Measurements from ENCODE around the gene FRAT1. TPM values are rescaled to one million over a fixed set of nuclear protein-coding genes. Genes with fewer than 3 reads are reported as not detected.
"Not testable (repeated sequence)": the region's sequence is repeated elsewhere in the genome, so short reads cannot be mapped to it uniquely, and the experiment has no call there.

Gene FRAT1
- total and polyA plus RNA-seq, 3 experiments from 2014 or later, result 4.3 to 13.3 (median 4.7) TPM

DNA sequence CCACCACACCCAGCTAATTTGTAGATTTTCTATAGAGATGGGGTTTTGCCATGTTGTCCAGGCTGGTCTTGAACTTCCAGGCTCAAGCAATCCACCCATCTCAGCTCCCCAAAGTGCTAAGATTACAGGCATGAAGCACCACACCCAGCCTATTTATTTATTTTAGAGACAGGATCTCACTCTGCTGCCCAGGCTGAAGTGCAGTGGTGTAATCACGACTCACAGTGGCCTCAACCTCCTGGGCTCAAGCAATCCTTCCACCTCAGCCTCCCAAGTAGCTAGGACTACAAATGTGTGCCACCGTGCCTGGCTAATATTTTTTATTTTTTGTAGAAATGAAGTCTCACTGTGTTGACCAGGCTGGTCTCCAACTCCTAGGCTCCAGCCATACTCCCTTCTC lies 22.3 kb downstream of the FRAT1 start:
- Histone ChIP-seq H3K4me1 (ENCODE audit: insufficient read depth, low read length) (no peaks in the 10 kb centered on the region), H3K9me3 (ENCODE audit: low read length) (no peaks in the 10 kb centered on the region), H3K4me3 (ENCODE audit: low read length) (no peak overlapping the region), H3K27ac (ENCODE audit: low read depth, low read length) (no peak overlapping the region), H3K27me3 (ENCODE audit: insufficient read depth, low read length, poor library complexity, severe bottlenecking) (no peaks in the 10 kb centered on the region), H3K36me3 (ENCODE audit: insufficient read depth, low read length) (no peaks in the 10 kb centered on the region)
- H3K4me3 Mint-ChIP-seq, result no peak overlapping the region
- no peak for DNase-seq
- H3K9me3 Mint-ChIP-seq, result no peaks in the 10 kb centered on the region
- peak overlapping the region in 1 of 8 donors; percentile 84 for H3K27ac Mint-ChIP-seq
- ChIA-PET CTCF (no interaction called here), POLR2A (no interaction called here)
- no peaks in the 10 kb centered on the region for H3K36me3 Mint-ChIP-seq
- H3K27me3 Mint-ChIP-seq, result peaks cover 3 to 6% of the 10 kb centered on the region in 2 donors
- H3K4me1 Mint-ChIP-seq, result no peaks in the 10 kb centered on the region

DNA sequence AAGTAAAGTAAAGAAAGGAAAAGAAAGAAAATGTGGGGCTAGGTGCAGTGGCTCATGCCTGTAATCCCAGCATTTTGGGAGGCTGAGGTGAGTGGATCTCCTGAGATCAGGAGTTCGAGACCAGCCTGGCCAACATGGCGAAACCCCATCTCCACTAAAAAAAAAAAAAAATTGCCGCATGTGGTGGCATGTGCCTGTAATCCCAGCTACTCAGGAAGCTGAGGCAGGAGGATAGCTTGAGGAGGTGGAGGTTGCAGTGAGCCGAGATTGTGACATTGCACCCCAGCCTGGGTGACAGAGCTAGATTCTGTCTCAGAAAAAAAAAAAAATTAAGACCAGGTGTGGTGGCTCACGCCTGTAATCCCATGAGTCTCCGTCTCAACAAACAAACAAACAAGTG lies 24.6 kb downstream of the FRAT1 start:
- POLR2A ChIA-PET; H3K4me3 ChIP-seq (ENCODE audit: low read length); H3K9me3 ChIP-seq (ENCODE audit: low read length); H3K27me3 Mint-ChIP-seq; H3K27me3 ChIP-seq (ENCODE audit: insufficient read depth, low read length, poor library complexity, severe bottlenecking); H3K4me3 Mint-ChIP-seq; H3K27ac ChIP-seq (ENCODE audit: low read depth, low read length); H3K4me1 Mint-ChIP-seq; H3K9me3 Mint-ChIP-seq; H3K36me3 ChIP-seq (ENCODE audit: insufficient read depth, low read length); H3K36me3 Mint-ChIP-seq; H3K4me1 ChIP-seq (ENCODE audit: insufficient read depth, low read length); H3K27ac Mint-ChIP-seq; DNase-seq: not testable (repeated sequence)
- CTCF ChIA-PET, result interaction anchor here (1.3 kb wide), 1 partner anchor 12 kb away, joined by 3 read pairs; no protein-coding TSS in a partner anchor

DNA sequence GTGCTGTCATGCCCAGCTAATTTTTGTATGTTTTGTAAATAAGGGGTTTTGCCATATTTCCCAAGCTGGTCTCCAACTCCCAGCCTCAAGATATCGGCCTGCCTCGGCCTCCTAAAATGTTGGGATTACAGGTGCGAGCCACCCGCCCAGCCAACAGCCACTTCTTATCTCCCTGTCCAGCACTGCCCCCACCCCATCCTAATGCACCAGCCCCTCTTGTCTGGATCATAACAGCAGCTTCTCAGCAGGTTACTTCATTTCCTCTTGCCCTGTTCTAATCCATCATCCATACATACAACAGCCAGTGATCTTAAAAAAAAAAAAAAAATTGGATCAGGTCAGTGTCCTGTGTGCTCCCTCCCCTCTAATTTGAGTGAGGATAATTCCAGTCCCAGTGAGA lies 28.2 kb downstream of the FRAT1 start:
- Histone ChIP-seq H3K36me3 (ENCODE audit: insufficient read depth, low read length) (no peaks in the 10 kb centered on the region), H3K4me1 (ENCODE audit: insufficient read depth, low read length) (no peaks in the 10 kb centered on the region), H3K27me3 (ENCODE audit: insufficient read depth, low read length, poor library complexity, severe bottlenecking) (no peaks in the 10 kb centered on the region), H3K4me3 (ENCODE audit: low read length) (no peak overlapping the region), H3K27ac (ENCODE audit: low read depth, low read length) (no peak overlapping the region), H3K9me3 (ENCODE audit: low read length) (no peaks in the 10 kb centered on the region)
- Mint-ChIP-seq H3K4me1 (no peaks in the 10 kb centered on the region), H3K4me3 (no peak overlapping the region), H3K36me3 (no peaks in the 10 kb centered on the region), H3K27ac (peak overlapping the region in 1 of 8 donors; percentile 78), H3K27me3 (peaks cover 0 to 3% of the 10 kb centered on the region in 2 donors), H3K9me3 (no peaks in the 10 kb centered on the region)
- POLR2A ChIA-PET, result no interaction called here
- no peak for DNase-seq
- CTCF ChIA-PET, result no interaction called here

DNA sequence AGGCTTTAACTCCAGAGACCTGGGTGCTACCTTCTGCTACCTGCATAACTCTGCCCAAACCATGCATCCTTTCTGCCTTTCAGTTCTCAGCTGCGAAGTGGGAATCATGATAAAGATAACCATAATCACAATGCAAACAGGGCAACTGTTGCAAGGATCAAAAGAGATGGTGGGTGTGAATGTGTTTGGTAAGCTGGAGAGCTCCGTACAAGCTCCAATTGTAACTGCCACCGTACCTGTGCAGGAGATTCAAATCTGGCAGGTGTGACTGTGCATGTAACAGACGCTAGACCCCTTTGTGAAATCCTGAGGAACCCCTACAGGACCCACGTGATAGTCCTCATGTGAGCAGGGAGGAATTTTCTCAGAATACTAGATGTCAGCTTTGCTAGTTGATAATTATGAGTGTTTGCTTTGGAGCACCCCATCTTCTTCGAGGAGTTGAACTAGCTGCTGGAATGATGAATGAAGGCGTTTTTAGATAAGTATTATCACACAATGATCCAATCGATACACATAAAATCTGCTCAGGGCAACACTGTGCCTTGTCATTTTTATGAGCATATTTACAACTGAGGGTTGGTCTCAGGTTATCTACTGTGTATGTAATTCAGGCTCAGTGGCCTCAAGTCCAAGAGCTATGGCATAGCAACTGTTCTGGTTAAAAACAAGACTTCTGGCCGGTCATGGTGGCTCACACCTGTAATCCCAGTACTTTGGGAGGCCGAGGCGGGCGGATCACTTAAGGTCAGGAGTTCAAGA lies 30.9 kb downstream of the FRAT1 start:
- Mint-ChIP-seq H3K27ac (no peak overlapping the region), H3K4me1 (no peaks in the 10 kb centered on the region), H3K27me3 (no peaks in the 10 kb centered on the region), H3K9me3 (no peaks in the 10 kb centered on the region), H3K4me3 (no peak overlapping the region), H3K36me3 (peaks cover 0 to 1% (median 0%) of the 10 kb centered on the region in 3 donors)
- DNase-seq, result no peak
- POLR2A ChIA-PET, result interaction anchor here (0.6 kb wide), 1 partner anchor 108 kb away, joined by 4 read pairs; no protein-coding TSS in a partner anchor
- Histone ChIP-seq H3K27ac (ENCODE audit: low read depth, low read length) (no peak overlapping the region), H3K4me1 (ENCODE audit: insufficient read depth, low read length) (no peaks in the 10 kb centered on the region), H3K4me3 (ENCODE audit: low read length) (no peak overlapping the region), H3K36me3 (ENCODE audit: insufficient read depth, low read length) (no peaks in the 10 kb centered on the region), H3K27me3 (ENCODE audit: insufficient read depth, low read length, poor library complexity, severe bottlenecking) (no peaks in the 10 kb centered on the region), H3K9me3 (ENCODE audit: low read length) (no peaks in the 10 kb centered on the region)
- CTCF ChIA-PET, result interaction anchor here (1.7 kb wide), 1 partner anchor 72 kb away, joined by 7 read pairs; no protein-coding TSS in a partner anchor

DNA sequence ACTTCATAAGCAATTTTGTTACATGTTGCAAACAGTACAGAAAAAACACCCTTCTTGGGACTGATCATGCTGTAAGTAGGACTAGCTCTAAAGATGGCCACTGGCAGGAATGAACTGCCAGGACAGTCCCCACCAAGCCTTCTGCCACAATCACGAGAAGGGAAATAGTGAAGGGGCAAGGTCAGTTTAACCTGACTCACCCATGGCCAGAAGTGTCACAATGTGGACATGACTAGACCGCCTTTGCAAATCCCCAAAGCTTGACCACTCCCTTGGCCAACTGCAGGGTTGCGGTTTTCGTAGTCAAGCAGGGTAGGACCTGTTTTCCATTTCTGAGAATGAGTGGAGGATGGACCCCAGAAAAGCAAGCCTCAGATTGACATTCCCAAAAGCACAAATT lies 34.9 kb downstream of the FRAT1 start:
- Histone ChIP-seq H3K4me1 (ENCODE audit: insufficient read depth, low read length) (no peaks in the 10 kb centered on the region), H3K27ac (ENCODE audit: low read depth, low read length) (no peak overlapping the region), H3K4me3 (ENCODE audit: low read length) (no peak overlapping the region), H3K36me3 (ENCODE audit: insufficient read depth, low read length) (no peaks in the 10 kb centered on the region), H3K9me3 (ENCODE audit: low read length) (no peaks in the 10 kb centered on the region), H3K27me3 (ENCODE audit: insufficient read depth, low read length, poor library complexity, severe bottlenecking) (no peaks in the 10 kb centered on the region)
- Mint-ChIP-seq H3K36me3 (peaks cover 0 to 24% (median 9%) of the 10 kb centered on the region in 3 donors), H3K27me3 (no peaks in the 10 kb centered on the region), H3K9me3 (no peaks in the 10 kb centered on the region), H3K4me3 (no peak overlapping the region), H3K27ac (no peak overlapping the region), H3K4me1 (peaks cover 0 to 12% (median 10%) of the 10 kb centered on the region in 3 donors)
- ChIA-PET POLR2A (no interaction called here), CTCF (interaction anchor here (1.0 kb wide), 1 partner anchor 13 kb away, joined by 3 read pairs; no protein-coding TSS in a partner anchor)
- no peak for DNase-seq

DNA sequence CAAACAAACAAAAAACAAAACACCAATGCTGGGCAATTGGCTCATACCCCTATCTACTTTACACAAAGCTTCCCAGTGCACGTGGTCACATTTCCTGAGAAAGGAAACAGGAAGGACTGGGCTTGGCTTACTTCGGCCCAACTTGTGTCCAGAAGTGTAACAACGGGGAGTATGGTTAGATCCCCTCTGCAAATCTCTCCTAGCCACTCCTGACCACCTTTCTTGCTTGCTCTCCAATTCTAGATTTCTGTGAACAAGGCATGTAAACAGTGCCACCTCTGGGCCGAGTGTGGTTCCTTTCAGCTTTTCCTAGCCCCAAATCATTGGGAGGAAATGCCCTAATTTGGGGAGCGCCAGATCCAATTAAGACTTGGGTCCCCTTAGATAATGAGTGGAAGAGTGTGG lies 36.5 kb downstream of the FRAT1 start:
- H3K27ac ChIP-seq (ENCODE audit: low read depth, low read length), result no peak overlapping the region
- no peaks in the 10 kb centered on the region for H3K9me3 ChIP-seq (ENCODE audit: low read length)
- ChIA-PET POLR2A (interaction anchor here (0.7 kb wide), 1 partner anchor 68 kb away, joined by 4 read pairs; no protein-coding TSS in a partner anchor), CTCF (interaction anchor here (0.9 to 2.9 kb wide), 6 partner anchors 12 to 81 kb away, joined by 3 to 17 read pairs (median 4); no protein-coding TSS in a partner anchor)
- H3K36me3 ChIP-seq (ENCODE audit: insufficient read depth, low read length), result no peaks in the 10 kb centered on the region
- no peaks in the 10 kb centered on the region for H3K4me1 ChIP-seq (ENCODE audit: insufficient read depth, low read length)
- H3K27me3 Mint-ChIP-seq, result no peaks in the 10 kb centered on the region
- H3K27ac Mint-ChIP-seq, result peak overlapping the region in 3 of 8 donors; percentile 12 to 78 (median 66)
- H3K9me3 Mint-ChIP-seq, result no peaks in the 10 kb centered on the region
- no peaks in the 10 kb centered on the region for H3K27me3 ChIP-seq (ENCODE audit: insufficient read depth, low read length, poor library complexity, severe bottlenecking)
- H3K4me3 ChIP-seq (ENCODE audit: low read length), result no peak overlapping the region
- peaks cover 3 to 31% (median 14%) of the 10 kb centered on the region in 3 donors for H3K36me3 Mint-ChIP-seq
- H3K4me3 Mint-ChIP-seq, result no peak overlapping the region
- peaks cover 0 to 12% (median 10%) of the 10 kb centered on the region in 3 donors for H3K4me1 Mint-ChIP-seq
- DNase-seq, result no peak

DNA sequence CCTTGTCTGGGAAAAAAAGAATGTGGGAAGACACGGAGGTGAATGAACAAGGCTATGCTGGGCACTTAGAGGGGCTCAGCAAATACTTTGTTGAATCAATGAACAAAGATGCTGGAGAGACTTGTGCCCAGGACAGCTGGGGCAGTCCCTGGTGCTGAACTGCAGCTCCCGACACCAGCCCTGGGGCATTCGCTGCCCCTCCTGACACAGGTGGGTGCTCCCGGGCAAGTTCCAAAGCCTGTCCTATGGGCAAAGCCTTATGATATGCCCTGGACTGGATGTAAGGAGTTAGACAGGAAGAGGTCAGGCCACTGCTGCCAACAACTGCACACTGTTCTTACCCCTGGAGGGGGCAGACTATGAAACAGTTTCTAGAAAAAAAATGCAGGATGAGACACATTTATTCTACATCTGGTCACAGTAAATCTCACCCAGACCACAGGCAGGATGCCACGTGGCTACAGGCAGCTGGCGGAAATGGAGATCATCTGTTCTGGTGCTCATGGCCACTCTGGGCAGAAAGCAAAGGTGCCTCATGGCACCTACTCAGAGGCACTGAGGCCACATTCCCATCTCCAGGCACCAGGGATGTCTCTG lies 37.3 kb downstream of the FRAT1 start:
- peaks cover 0 to 12% (median 10%) of the 10 kb centered on the region in 3 donors for H3K4me1 Mint-ChIP-seq
- H3K9me3 ChIP-seq (ENCODE audit: low read length), result no peaks in the 10 kb centered on the region
- no peaks in the 10 kb centered on the region for H3K9me3 Mint-ChIP-seq

DNA sequence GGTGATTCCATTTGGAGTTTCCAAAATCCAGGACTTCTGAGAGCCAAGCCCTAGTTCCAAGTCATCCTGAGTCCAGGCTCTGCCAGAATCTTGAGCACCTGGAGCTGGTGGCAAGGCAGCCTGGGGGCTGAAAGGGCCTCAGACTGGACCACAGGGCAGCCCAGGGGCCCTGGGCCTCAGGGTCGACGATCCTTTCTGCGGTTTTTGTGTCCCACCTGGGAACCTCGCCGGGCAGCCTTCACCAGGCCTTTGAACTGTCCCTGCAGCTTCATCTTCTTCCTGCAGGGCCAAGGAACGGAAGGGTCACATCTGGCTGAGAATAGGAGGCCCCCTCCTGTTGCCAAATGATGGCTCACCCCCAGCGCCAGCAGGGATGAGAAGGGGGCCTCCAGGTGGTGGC lies 37.8 kb downstream of the FRAT1 start:
- Mint-ChIP-seq H3K4me3 (no peak overlapping the region), H3K27ac (no peak overlapping the region), H3K9me3 (no peaks in the 10 kb centered on the region), H3K27me3 (no peaks in the 10 kb centered on the region), H3K36me3 (peaks cover 3 to 32% (median 14%) of the 10 kb centered on the region in 3 donors), H3K4me1 (peaks cover 0 to 12% (median 10%) of the 10 kb centered on the region in 3 donors)
- no peak for DNase-seq
- Histone ChIP-seq H3K36me3 (ENCODE audit: insufficient read depth, low read length) (no peaks in the 10 kb centered on the region), H3K4me3 (ENCODE audit: low read length) (no peak overlapping the region), H3K27me3 (ENCODE audit: insufficient read depth, low read length, poor library complexity, severe bottlenecking) (no peaks in the 10 kb centered on the region), H3K4me1 (ENCODE audit: insufficient read depth, low read length) (no peaks in the 10 kb centered on the region), H3K27ac (ENCODE audit: low read depth, low read length) (no peak overlapping the region), H3K9me3 (ENCODE audit: low read length) (no peaks in the 10 kb centered on the region)
- POLR2A ChIA-PET, result no interaction called here
- CTCF ChIA-PET, result interaction anchor here (2.9 kb wide), 1 partner anchor 78 kb away, joined by 17 read pairs; no protein-coding TSS in a partner anchor

More for the DNA sequence above, 37.3 kb downstream of the FRAT1 start:
- H3K4me3 Mint-ChIP-seq, result no peak overlapping the region
- peaks cover 3 to 32% (median 14%) of the 10 kb centered on the region in 3 donors for H3K36me3 Mint-ChIP-seq
- no peak overlapping the region for H3K27ac ChIP-seq (ENCODE audit: low read depth, low read length)
- H3K4me3 ChIP-seq (ENCODE audit: low read length), result no peak overlapping the region
- H3K27me3 ChIP-seq (ENCODE audit: insufficient read depth, low read length, poor library complexity, severe bottlenecking), result no peaks in the 10 kb centered on the region
- H3K4me1 ChIP-seq (ENCODE audit: insufficient read depth, low read length), result no peaks in the 10 kb centered on the region
- peak in 1 of 5 donors; percentile 10 for DNase-seq
- ChIA-PET POLR2A (no interaction called here), CTCF (interaction anchor here (1.2 to 2.9 kb wide), 5 partner anchors 13 to 82 kb away, joined by 3 to 17 read pairs (median 4); no protein-coding TSS in a partner anchor)
- no peaks in the 10 kb centered on the region for H3K36me3 ChIP-seq (ENCODE audit: insufficient read depth, low read length)
- H3K27me3 Mint-ChIP-seq, result no peaks in the 10 kb centered on the region
- peak overlapping the region in 3 of 8 donors; percentile 50 to 61 (median 52) for H3K27ac Mint-ChIP-seq

Data from CD8-positive, alpha-beta memory T cell (primary cell).